HG02588 (cell line): ENCODE data around the gene NKX2-3.

Source experiments
- ATAC-seq: cut with Tn5 transposase; IDR thresholded peaks from one replicate; pipeline ENCODE4 v1.9.1; 2021; ENCODE audit warnings: mild to moderate bottlenecking, moderate library complexity; ENCODE audit not compliant: unreplicated experiment

NKX2-3 gene

DNA sequence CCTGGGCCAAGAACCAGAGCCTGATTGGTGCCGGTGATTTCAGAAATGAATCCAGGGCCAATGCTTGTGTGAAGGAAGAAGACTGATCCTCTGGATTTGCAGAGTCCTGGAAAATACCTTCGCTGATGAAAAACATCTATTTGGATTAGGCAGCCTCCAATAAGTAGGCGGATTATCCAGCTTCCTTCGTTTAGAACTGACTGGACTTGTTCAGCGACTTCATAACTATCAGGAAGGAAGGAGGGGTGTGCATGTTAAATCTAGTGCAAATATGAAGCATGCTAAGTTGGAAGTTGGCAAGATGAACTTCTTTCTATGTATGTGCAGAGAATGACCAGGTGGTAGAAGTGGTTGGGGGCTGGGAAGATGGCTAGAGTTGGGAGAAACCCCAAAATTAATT lies 41.0 kb downstream of the NKX2-3 start:
- no peak for ATAC-seq

DNA sequence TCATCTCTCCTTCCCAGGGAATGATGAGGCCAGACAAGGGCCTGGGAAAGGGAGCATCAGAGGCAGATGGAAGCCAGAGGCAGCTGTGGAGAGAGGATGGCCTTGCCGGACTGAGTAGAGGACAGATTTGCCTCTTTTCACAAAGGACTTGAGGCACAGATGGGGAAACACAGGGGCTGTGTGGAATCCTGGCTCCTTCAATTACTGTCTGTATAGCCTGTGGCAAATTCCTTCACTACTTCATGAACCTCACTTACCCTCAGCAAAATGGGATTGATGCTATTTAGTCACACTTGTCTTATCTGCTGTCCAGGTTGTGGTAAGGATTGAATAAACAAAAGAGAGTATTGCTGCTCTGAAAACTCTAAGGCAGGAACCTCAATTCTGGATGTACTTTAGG lies 47.2 kb downstream of the NKX2-3 start:
- ATAC-seq, result no peak

DNA sequence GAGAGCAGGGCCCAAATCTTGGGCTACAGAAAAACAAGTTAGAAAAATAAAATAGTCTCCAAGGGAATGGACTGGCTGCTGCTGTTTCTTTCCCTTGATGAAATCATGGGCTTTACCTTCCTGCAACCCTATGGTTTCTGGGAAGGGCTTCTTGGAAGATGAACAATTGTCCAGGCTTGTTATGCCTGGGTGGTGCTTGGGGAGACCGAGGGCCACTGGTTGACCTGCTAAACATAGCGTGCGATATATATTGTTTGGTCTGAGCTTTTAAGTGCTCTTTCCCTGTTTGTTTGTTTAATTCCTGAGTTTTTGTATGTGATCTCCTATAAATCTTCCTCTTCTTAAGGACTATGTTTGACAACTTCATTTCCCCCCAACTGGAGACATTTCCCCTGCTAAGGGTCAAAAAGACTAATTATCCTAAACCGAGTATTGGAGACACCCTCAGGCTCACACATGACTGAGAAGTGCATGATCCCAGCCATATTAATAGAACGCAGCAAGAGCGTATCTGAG lies 49.6 kb downstream of the NKX2-3 start:
- ATAC-seq, result no peak

DNA sequence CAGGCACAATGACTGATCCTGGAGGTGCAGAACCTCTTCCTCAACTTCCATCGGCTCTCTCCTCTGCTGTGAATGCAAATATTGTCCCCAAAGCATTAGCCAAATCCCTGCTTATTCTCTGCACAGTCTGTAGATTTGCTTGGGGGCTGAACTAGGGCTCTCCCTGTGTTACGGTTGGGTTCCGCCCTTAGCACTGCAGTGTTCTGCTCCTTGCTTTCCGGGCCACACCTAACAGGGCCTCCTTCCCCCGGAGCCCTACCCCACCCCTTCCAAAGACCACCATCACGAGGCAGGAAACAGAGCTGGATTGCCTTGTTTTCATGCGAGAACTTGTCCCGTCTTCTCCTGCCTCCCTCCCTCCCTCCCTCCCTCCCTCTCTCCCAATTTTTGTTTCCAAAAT lies 50.9 kb downstream of the NKX2-3 start:
- ATAC-seq, result no peak
